ENCODE measurements around the gene ZIK1. TPM values are rescaled to one million over a fixed set of nuclear protein-coding genes. Genes with fewer than 3 reads are reported as not detected.

The ZIK1 gene
- total and polyA plus RNA-seq, 2 of the 8 experiments (the other 6 are each of a cell fraction or from before 2014, with no cell fraction given): 19.4 to 36.5 TPM

GRCh38 chr19:57623091-57623490, 39.1 kb downstream of the ZIK1 start:
- peaks cover 43 to 67% (median 59%) of the 10 kb centered on the region in 4 experiments for H3K36me3 ChIP-seq (ENCODE audit: control insufficient read depth in 2 of 4, insufficient read depth in 4 of 4, low read length in 3 of 4)
- FAIRE-seq: no peak
- no peak for TF ChIP-seq ZNF274 (IDR thresholded peaks at IDR 0.05; ENCODE audit: borderline replicate concordance, extremely low read depth, low read length)
- no peak for TF ChIP-seq USF2 (IDR thresholded peaks at IDR 0.05; ENCODE audit: low read length)
- TF ChIP-seq SAP30 (IDR thresholded peaks at IDR 0.05; ENCODE audit: insufficient read depth, insufficient replicate concordance, low read length): no peak
- no peak for TF ChIP-seq GABPA (IDR thresholded peaks at IDR 0.05; ENCODE audit: borderline replicate concordance, insufficient read depth, low read length)
- TF ChIP-seq KDM4A (IDR thresholded peaks at IDR 0.05; ENCODE audit: low read depth, low read length, severe bottlenecking): no peak
- no peak for TF ChIP-seq HDAC6 (IDR thresholded peaks at IDR 0.05; ENCODE audit: low read depth, low read length)
- TF ChIP-seq SIX5 (IDR thresholded peaks at IDR 0.05; ENCODE audit: low read depth, low read length): no peak
- no peak for TF ChIP-seq TBP (IDR thresholded peaks at IDR 0.05; ENCODE audit: low read depth, low read length)
- no peak for TF ChIP-seq SIN3A (conservative IDR thresholded peaks at IDR 0.05 in 1 of 2, IDR thresholded peaks at IDR 0.05 in 1 of 2; ENCODE audit: low read depth in 1 of 2, low read length in 2 of 2)
- TF ChIP-seq E2F6 (IDR thresholded peaks at IDR 0.05): no peak
- no peak for TF ChIP-seq BRCA1 (IDR thresholded peaks at IDR 0.05; ENCODE audit: low read depth, low read length)
- TF ChIP-seq EP300 (IDR thresholded peaks at IDR 0.05; ENCODE audit: borderline replicate concordance in 1 of 2, low read depth in 2 of 2, low read length in 2 of 2): no peak
- no peak for TF ChIP-seq CBX8 (IDR thresholded peaks at IDR 0.05; ENCODE audit: borderline replicate concordance, low read depth, low read length)

More at GRCh38 chr19:57623091-57623490, 39.1 kb downstream of the ZIK1 start:
- Histone ChIP-seq H3K9ac (replicated peaks in 1 of 4; ENCODE audit: extremely low read depth in 1 of 4, low read depth in 3 of 4, low read length in 3 of 4) (no peak overlapping the region), H3K23me2 (ENCODE audit: low read depth, low read length) (no peaks in the 10 kb centered on the region), H3K27ac (ENCODE audit: low read depth, low read length) (no peak overlapping the region), H2AK5ac (ENCODE audit: low read depth, low read length) (no peak overlapping the region), H3K4me1 (replicated peaks in 1 of 4; ENCODE audit: control insufficient read depth in 3 of 4, insufficient read depth in 4 of 4, low read length in 3 of 4) (no peaks in the 10 kb centered on the region), H4K5ac (ENCODE audit: insufficient read length, low read depth, low read length) (no peak overlapping the region), H3K23ac (ENCODE audit: insufficient read length) (no peak overlapping the region), H3K79me2 (ENCODE audit: control insufficient read depth in 1 of 2, insufficient read depth in 2 of 2, low read length in 2 of 2) (peaks cover 27 to 58% of the 10 kb centered on the region in 2 experiments), H3K79me1 (ENCODE audit: low read depth, low read length) (peaks cover 7% of the 10 kb centered on the region), H4K8ac (ENCODE audit: extremely low read depth, insufficient read depth, low read length) (no peak overlapping the region), H2BK12ac (ENCODE audit: low read depth, low read length) (no peak overlapping the region), H2BK20ac (ENCODE audit: low read length) (no peak overlapping the region), H3K18ac (ENCODE audit: extremely low read depth, low read length) (no peak overlapping the region), H4K20me1 (replicated peaks in 1 of 2; ENCODE audit: control insufficient read depth in 1 of 2, insufficient read depth in 2 of 2, low read length in 2 of 2) (no peaks in the 10 kb centered on the region), H3K4ac (replicated peaks; ENCODE audit: insufficient read length, low read depth, low read length) (no peak overlapping the region), H3K56ac (replicated peaks; ENCODE audit: insufficient read length, low read depth, low read length) (no peak overlapping the region), H3K4me3 (ENCODE audit: extremely low read depth in 1 of 4, insufficient read depth in 2 of 4, low read depth in 3 of 4, low read length in 4 of 4) (no peak overlapping the region), H2BK120ac (replicated peaks; ENCODE audit: low read depth, low read length) (no peak overlapping the region), H3K9me3 (ENCODE audit: insufficient read depth in 2 of 2, low read depth in 1 of 2, low read length in 1 of 2) (peaks cover 52 to 54% of the 10 kb centered on the region in 2 experiments), H2BK15ac (ENCODE audit: low read length) (no peak overlapping the region), H3K27me3 (replicated peaks in 1 of 4; ENCODE audit: control insufficient read depth in 3 of 4, extremely low read depth in 1 of 4, insufficient read depth in 3 of 4, low read length in 3 of 4) (no peaks in the 10 kb centered on the region), H4K91ac (replicated peaks; ENCODE audit: insufficient read length, low read length) (no peak overlapping the region), H2BK5ac (ENCODE audit: low read depth, low read length) (no peak overlapping the region), H2AFZ (ENCODE audit: low read length) (no peak overlapping the region), H3K14ac (ENCODE audit: insufficient read length) (no peak overlapping the region), H3K4me2 (ENCODE audit: insufficient read depth in 1 of 2, low read depth in 2 of 2, low read length in 2 of 2) (no peak overlapping the region)
- no peak for DNase-seq (ENCODE audit: low read depth in 1 of 2, low spot score in 2 of 2)
- CTCF ChIA-PET (ENCODE audit: partially characterized antibody): no interaction called here
- POLR2A ChIA-PET (ENCODE audit: partially characterized antibody): interaction anchor here (0.7 to 1.9 kb wide), 3 partner anchors 9 to 294 kb away, joined by 3 to 5 read pairs (median 4); partner anchors contain the start of genes ZNF134 and ZNF530

Measured in H1 (cell line).